Measurements from ENCODE around the gene SLC17A8. TPM values are rescaled to one million over a fixed set of nuclear protein-coding genes. Genes with fewer than 3 reads are reported as not detected.

Gene SLC17A8
- polyA plus RNA-seq, 1 of the 3 experiments (the other 2 are of a cell fraction): not detected

GRCh38 chr12:100464529-100464928 is 107.7 kb downstream of the SLC17A8 start:
- no peak overlapping the region for H3K4me2 ChIP-seq
- 29% methylated on average over 1 of the region's 1 CpG for WGBS (ENCODE audit: low lambda C conversion rate)

GRCh38 chr12:100468126-100468525 is 111.3 kb downstream of the SLC17A8 start:
- no peaks in the 10 kb centered on the region for H3K9me3 ChIP-seq
- no peaks in the 10 kb centered on the region for H3K9me2 ChIP-seq
- no peak overlapping the region for H3K9ac ChIP-seq
- no peak overlapping the region for H3K27ac ChIP-seq (ENCODE audit: low read depth in 2 of 2, low read length in 1 of 2)
- DNase-seq: no peak
- ChIA-PET CTCF (no interaction called here), POLR2A (no interaction called here)
- H4K20me1 ChIP-seq (ENCODE audit: insufficient read depth): no peaks in the 10 kb centered on the region
- H3K4me3 ChIP-seq (ENCODE audit: low read depth in 2 of 2, low read length in 1 of 2): no peak overlapping the region
- no peak overlapping the region for H3K4me2 ChIP-seq
- H3K4me1 ChIP-seq (ENCODE audit: control insufficient read depth in 1 of 2, insufficient read depth in 2 of 2, low read depth in 1 of 2, low read length in 1 of 2): no peaks in the 10 kb centered on the region
- no peaks in the 10 kb centered on the region for H3K27me3 ChIP-seq (ENCODE audit: insufficient read depth)
- TF ChIP-seq TCF12 (IDR thresholded peaks at IDR 0.05): no peak
- TF ChIP-seq CHD2 (IDR thresholded peaks at IDR 0.05; ENCODE audit: low read length, partially characterized antibody): no peak
- no peaks in the 10 kb centered on the region for H3F3A ChIP-seq (replicated peaks; ENCODE audit: insufficient read depth)
- no peaks in the 10 kb centered on the region for H3K36me3 ChIP-seq (replicated peaks in 1 of 2; ENCODE audit: control insufficient read depth in 1 of 2, insufficient read depth in 2 of 2, low read length in 1 of 2)
- no peak overlapping the region for H2AFZ ChIP-seq (ENCODE audit: low read depth)
- no peaks in the 10 kb centered on the region for H3K79me2 ChIP-seq (ENCODE audit: insufficient read depth)

More at GRCh38 chr12:100464529-100464928, 107.7 kb downstream of the SLC17A8 start:
- Histone ChIP-seq H3K9me2 (no peaks in the 10 kb centered on the region), H4K20me1 (ENCODE audit: insufficient read depth) (no peaks in the 10 kb centered on the region), H3F3A (replicated peaks; ENCODE audit: insufficient read depth) (no peaks in the 10 kb centered on the region), H3K27ac (ENCODE audit: low read depth in 2 of 2, low read length in 1 of 2) (no peak overlapping the region), H3K27me3 (ENCODE audit: insufficient read depth) (no peaks in the 10 kb centered on the region), H3K9ac (no peak overlapping the region), H3K79me2 (ENCODE audit: insufficient read depth) (no peaks in the 10 kb centered on the region), H3K9me3 (no peaks in the 10 kb centered on the region), H3K36me3 (replicated peaks in 1 of 2; ENCODE audit: control insufficient read depth in 1 of 2, insufficient read depth in 2 of 2, low read length in 1 of 2) (no peaks in the 10 kb centered on the region), H2AFZ (ENCODE audit: low read depth) (no peak overlapping the region), H3K4me3 (ENCODE audit: low read depth in 2 of 2, low read length in 1 of 2) (no peak overlapping the region), H3K4me1 (ENCODE audit: control insufficient read depth in 1 of 2, insufficient read depth in 2 of 2, low read depth in 1 of 2, low read length in 1 of 2) (no peaks in the 10 kb centered on the region)
- ChIA-PET CTCF (no interaction called here), POLR2A (no interaction called here)
- TF ChIP-seq NFIC (IDR thresholded peaks at IDR 0.05; ENCODE audit: borderline replicate concordance) (no peak), MXI1 (IDR thresholded peaks at IDR 0.05; ENCODE audit: low read depth, low read length) (no peak), FOXJ3 (CRISPR knock-in tag; IDR thresholded peaks at IDR 0.05) (no peak), MEF2A (IDR thresholded peaks at IDR 0.05; ENCODE audit: borderline replicate concordance, low read depth) (no peak)
- DNase-seq: no peak

Other genes starting within 250 kb of the SLC17A8 start
- 5.8 and 7.1 TPM in 2 replicates for gene BLTP3B, start 214.2 kb upstream of the SLC17A8 start, polyA plus RNA-seq (2012; rRNA removed)
- gene ACTR6, start 156.3 kb upstream of the SLC17A8 start, polyA plus RNA-seq (2012; rRNA removed): 20.6 and 21.5 TPM in 2 replicates
- 0.76 and 1.7 TPM in 2 replicates for gene DEPDC4, start 90.0 kb upstream of the SLC17A8 start, polyA plus RNA-seq (2012; rRNA removed)
- gene SCYL2, start 89.9 kb upstream of the SLC17A8 start, polyA plus RNA-seq (2012; rRNA removed): 7.5 and 9.7 TPM in 2 replicates
- not detected in 2 replicates for gene NR1H4, start 116.8 kb downstream of the SLC17A8 start, polyA plus RNA-seq (2012; rRNA removed)
- 1.6 TPM in 2 replicates for gene GAS2L3, start 216.6 kb downstream of the SLC17A8 start, polyA plus RNA-seq (2012; rRNA removed)